H1 (cell line): ENCODE measurements around the gene MOB2.

Experiments
- ATF2 ChIP-seq: IDR thresholded peaks from 2 replicates; pipeline ENCODE4 v1.6.1; 2012; ENCODE audit warnings: low read length, inconsistent platforms
- E2F6 ChIP-seq: IDR thresholded peaks from 2 replicates; pipeline ENCODE4 v1.6.1; 2012; ENCODE audit warnings: inconsistent platforms
- PHF8 ChIP-seq: fragments of 200-600 bp; sonication (generic); conservative IDR thresholded peaks from 2 replicates; pipeline ENCODE4 v1.7.1; 2012; ENCODE audit warnings: low read depth, mild to moderate bottlenecking, inconsistent platforms, low read length, moderate library complexity
- POLR2A ChIP-seq, 2 experiments: IDR thresholded peaks; 1 replicate in 1 of 2; 2 replicates in 1 of 2; pipeline ENCODE4 v1.6.1; 2011; ENCODE audit warnings: low read depth in 2 of 2, low read length in 2 of 2, mild to moderate bottlenecking in 2 of 2; ENCODE audit errors: control extremely low read depth in 1 of 2
- POLR2AphosphoS5 ChIP-seq: IDR thresholded peaks from 2 replicates; pipeline ENCODE4 v1.6.1; 2011; ENCODE audit warnings: low read depth, low read length
- RAD21 ChIP-seq, 2 experiments: IDR thresholded peaks in 1 of 2; conservative IDR thresholded peaks in 1 of 2; 2 replicates each; pipeline ENCODE4 v1.6.1; 2011; ENCODE audit warnings: low read depth in 2 of 2, low read length in 2 of 2, improper control_type of control experiment in 1 of 2, inconsistent platforms in 1 of 2, mild to moderate bottlenecking in 1 of 2, moderate library complexity in 1 of 2
- RFX5 ChIP-seq: IDR thresholded peaks from 2 replicates; pipeline ENCODE4 v1.6.1; 2011; ENCODE audit warnings: low read depth, low read length, improper control_type of control experiment, borderline replicate concordance
- SIX5 ChIP-seq: IDR thresholded peaks from 2 replicates; pipeline ENCODE4 v1.6.1; 2011; ENCODE audit warnings: mild to moderate bottlenecking, low read depth, low read length
- USF2 ChIP-seq: IDR thresholded peaks from 2 replicates; pipeline ENCODE4 v1.6.1; 2011; ENCODE audit warnings: low read length, improper control_type of control experiment
- TF ChIP-seq, protein P1 (sequence below), 3 experiments: IDR thresholded peaks; 1 replicate in 2 of 3; 2 replicates in 1 of 3; pipeline versions ENCODE4 v1.5.1 to v1.6.1; 2011; ENCODE audit warnings: low read length in 3 of 3, mild to moderate bottlenecking in 3 of 3, inconsistent platforms in 2 of 3, low read depth in 1 of 3, moderate library complexity in 1 of 3; ENCODE audit not compliant: insufficient read depth in 1 of 3; ENCODE audit errors: control extremely low read depth in 1 of 3
- TF ChIP-seq, protein P2 (sequence below): IDR thresholded peaks from 2 replicates; pipeline ENCODE4 v1.6.1; 2011; ENCODE audit warnings: low read depth, mild to moderate bottlenecking, low read length; ENCODE audit not compliant: insufficient read depth

GRCh38 chr11:1459764-1460395, 26.7 kb downstream of the MOB2 start:
- no peak for TF ChIP-seq POLR2A (IDR thresholded peaks at IDR 0.05; ENCODE audit: control extremely low read depth in 1 of 2, low read depth in 2 of 2, low read length in 2 of 2)
- TF ChIP-seq, protein P1, sequence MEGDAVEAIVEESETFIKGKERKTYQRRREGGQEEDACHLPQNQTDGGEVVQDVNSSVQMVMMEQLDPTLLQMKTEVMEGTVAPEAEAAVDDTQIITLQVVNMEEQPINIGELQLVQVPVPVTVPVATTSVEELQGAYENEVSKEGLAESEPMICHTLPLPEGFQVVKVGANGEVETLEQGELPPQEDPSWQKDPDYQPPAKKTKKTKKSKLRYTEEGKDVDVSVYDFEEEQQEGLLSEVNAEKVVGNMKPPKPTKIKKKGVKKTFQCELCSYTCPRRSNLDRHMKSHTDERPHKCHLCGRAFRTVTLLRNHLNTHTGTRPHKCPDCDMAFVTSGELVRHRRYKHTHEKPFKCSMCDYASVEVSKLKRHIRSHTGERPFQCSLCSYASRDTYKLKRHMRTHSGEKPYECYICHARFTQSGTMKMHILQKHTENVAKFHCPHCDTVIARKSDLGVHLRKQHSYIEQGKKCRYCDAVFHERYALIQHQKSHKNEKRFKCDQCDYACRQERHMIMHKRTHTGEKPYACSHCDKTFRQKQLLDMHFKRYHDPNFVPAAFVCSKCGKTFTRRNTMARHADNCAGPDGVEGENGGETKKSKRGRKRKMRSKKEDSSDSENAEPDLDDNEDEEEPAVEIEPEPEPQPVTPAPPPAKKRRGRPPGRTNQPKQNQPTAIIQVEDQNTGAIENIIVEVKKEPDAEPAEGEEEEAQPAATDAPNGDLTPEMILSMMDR (IDR thresholded peaks at IDR 0.05; ENCODE audit: control extremely low read depth in 1 of 3, insufficient read depth in 1 of 3, low read depth in 1 of 3, low read length in 3 of 3): no peak
- no peak for TF ChIP-seq RFX5
- TF ChIP-seq E2F6: no peak
- no peak for TF ChIP-seq RAD21 (IDR thresholded peaks at IDR 0.05 in 1 of 2, conservative IDR thresholded peaks at IDR 0.05 in 1 of 2; ENCODE audit: low read depth in 2 of 2, low read length in 2 of 2)
- TF ChIP-seq PHF8: no peak
- no peak for TF ChIP-seq POLR2AphosphoS5
- TF ChIP-seq SIX5: no peak
- TF ChIP-seq, protein P2, sequence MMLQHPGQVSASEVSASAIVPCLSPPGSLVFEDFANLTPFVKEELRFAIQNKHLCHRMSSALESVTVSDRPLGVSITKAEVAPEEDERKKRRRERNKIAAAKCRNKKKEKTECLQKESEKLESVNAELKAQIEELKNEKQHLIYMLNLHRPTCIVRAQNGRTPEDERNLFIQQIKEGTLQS: no peak
- no peak for TF ChIP-seq ATF2
- TF ChIP-seq USF2: no peak
